ENCODE measurements around the gene HINFP.
"Not testable (repeated sequence)": the region's sequence is repeated elsewhere in the genome, so short reads cannot be mapped to it uniquely, and the experiment has no call there.

The HINFP gene

GRCh38 chr11:119100994-119101758 is 20.2 kb upstream of the HINFP start:
- DNase-seq: no peak

- peak; percentile 85 for DNase-seq
Observed at GRCh38 chr11:119101759-119102423, 19.5 kb upstream of the HINFP start, which contains the start of gene DPAGT1. DPAGT1 (minus strand) TSS chr11:119101853; CDS start chr11:119101655, 198 bp downstream.

GRCh38 chr11:119103161-119103664 is 18.2 kb upstream of the HINFP start:
- DNase-seq: not testable (repeated sequence)

GRCh38 chr11:119103793-119104192 is 17.6 kb upstream of the HINFP start:
- no peak for DNase-seq

GRCh38 chr11:119106564-119107537 is 14.5 kb upstream of the HINFP start, which contains the start of gene C2CD2L:
C2CD2L (plus strand) TSS chr11:119107344; CDS start chr11:119107742, 398 bp downstream.
- DNase-seq: peak; percentile 95

- peak; percentile 26 for DNase-seq
Observed at GRCh38 chr11:119107538-119108145, 13.7 kb upstream of the HINFP start.

- DNase-seq: peak; percentile 56
Observed at GRCh38 chr11:119108146-119108856, 13.1 kb upstream of the HINFP start.

- no peak for DNase-seq
Observed at GRCh38 chr11:119108857-119109221, 12.5 kb upstream of the HINFP start.

GRCh38 chr11:119109843-119110242 is 11.5 kb upstream of the HINFP start:
- no peak for DNase-seq

GRCh38 chr11:119110439-119110838 is 10.9 kb upstream of the HINFP start:
- no peak for DNase-seq

GRCh38 chr11:119111361-119111925 is 9.9 kb upstream of the HINFP start:
- no peak for DNase-seq

- DNase-seq: no peak
Observed at GRCh38 chr11:119112314-119113020, 8.9 kb upstream of the HINFP start.

GRCh38 chr11:119113716-119114115 is 7.7 kb upstream of the HINFP start:
- DNase-seq: no peak

- no peak for DNase-seq
Observed at GRCh38 chr11:119114351-119114750, 7.0 kb upstream of the HINFP start.

GRCh38 chr11:119115484-119116234 is 5.7 kb upstream of the HINFP start:
- peak; percentile 59 for DNase-seq

GRCh38 chr11:119116235-119116594 is 5.2 kb upstream of the HINFP start:
- DNase-seq: no peak

- DNase-seq: no peak
Observed at GRCh38 chr11:119116601-119117000, 4.8 kb upstream of the HINFP start.

- DNase-seq: no peak
Observed at GRCh38 chr11:119117004-119117706, 4.2 kb upstream of the HINFP start.

- DNase-seq: no peak
Observed at GRCh38 chr11:119118227-119118626, 3.2 kb upstream of the HINFP start.
